Activated CD4-positive, CD25-positive, alpha-beta regulatory T cell treated with anti-CD3 and anti-CD28 coated beads, Interleukin-2, amount 50 U/mL, for 72 hours (primary cell): Measurements from ENCODE around the gene RNF187.

Source experiments
- DNase-seq: peaks from one replicate; pipeline ENCODE4 v3.0.0; 2021

The RNF187 gene

DNA sequence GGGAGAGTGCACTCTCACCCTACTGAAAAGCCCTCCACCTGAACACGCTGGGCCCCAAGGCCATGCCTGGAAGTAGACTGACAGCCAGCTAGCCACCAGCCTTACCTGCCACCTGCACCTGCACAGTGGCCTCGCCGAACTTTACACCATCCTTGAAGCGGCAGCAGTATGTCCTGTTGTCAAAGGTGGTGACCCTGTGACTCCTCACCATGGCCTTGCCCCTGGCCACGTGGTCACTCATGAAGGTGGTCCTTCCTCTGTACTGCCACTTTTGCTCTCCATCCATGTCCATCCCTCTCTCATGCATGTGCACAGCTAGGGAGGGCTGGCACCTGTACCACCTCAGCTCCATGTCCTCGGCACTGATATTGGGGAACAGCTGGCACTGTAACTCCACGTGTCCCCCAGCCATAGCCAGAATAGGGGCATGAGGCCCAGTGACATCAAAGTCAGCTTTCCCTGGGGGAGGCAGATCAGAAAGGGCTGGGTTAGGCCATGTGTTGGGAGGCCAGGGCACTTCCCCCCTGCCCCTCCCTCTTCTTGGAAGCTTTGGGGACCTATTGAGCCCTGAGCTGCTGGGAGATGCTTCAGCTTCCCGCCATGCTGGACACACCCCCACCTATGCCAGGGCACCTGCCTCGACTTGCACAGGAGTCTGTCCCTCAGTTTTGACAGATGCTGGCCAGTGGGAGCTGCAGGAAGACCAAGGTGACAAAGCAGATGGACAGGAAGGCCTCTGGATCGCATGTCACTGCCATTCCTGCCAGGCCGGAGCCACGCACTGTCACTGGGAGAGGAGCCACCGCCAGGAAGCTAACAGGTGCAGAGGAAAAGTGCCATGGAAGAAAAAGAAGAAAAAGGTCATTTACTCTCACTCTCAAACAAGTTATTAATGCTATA, 24.6 kb downstream of the RNF187 start:
- no peak for DNase-seq

DNA sequence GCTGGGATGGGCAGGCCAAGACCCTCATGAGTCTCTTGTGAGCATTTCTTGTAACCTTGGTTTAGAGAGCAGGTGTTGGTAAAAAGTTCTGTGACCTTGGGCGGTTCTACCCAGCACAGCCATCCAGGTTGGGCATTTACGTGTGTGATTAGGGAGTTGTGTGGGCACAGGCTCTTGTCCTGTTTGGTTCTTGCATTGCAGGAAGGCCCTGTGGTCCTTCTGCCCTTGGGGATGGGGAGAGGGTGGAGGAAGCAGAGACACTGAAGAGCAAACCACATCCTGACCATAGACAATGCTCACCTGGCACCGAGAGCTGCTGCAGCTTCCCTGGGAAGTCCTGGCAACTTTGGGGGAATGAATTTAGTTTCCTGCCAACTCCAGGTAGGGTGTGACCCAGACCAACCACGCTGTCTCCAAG, 25.6 kb downstream of the RNF187 start:
- no peak for DNase-seq

DNA sequence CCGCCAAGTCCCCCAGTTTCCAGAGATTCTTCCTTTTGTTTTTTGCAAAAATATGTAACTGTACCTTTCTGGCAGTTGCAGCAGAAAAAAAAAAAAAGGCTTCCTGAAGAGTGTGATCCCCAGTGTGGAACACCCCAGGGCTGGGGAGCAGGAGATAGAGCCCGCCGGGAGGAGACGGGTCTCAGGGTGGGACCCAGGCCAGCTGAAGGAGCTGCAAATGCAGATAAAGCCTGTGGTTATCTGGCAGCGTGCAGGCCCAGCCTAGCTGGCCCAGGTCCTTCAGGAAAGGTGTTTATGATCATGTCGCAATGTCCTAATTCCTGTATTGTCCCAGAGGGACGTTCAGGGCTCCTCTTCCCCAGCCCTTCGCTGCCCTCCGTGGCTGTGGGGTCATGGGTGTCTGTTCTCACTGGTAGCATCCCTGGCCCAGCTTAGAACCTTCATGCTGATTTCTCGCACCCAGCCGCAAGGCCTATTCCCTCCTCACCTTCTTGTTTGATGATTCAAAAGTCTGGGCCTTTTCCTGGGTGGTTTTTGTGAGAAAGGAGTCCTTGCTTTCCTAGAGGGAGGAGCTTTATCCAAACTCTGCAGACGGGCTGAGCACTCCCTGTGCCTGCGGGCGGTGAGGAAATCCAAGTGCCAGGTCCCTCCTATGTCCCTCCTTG, 26.2 kb downstream of the RNF187 start:
- DNase-seq = no peak

DNA sequence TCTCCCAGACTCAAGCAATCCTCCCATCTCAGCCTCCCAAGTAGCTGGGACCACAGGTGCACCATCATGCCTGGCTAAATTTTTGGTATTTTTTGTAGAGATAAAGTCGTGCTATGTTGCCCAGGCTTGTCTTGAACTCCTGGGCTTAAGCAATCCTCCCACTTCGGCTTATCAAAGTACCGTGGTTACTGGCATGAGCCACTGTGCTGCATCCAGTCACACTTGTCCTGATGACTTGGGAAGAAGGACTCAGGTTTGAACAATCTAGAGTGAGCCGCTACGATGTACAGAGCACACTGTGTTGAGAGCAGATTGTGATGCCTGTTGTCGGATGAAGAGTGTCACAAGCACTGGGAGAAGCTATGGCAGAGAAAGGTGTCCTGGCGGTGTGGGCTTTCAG, 27.2 kb downstream of the RNF187 start:
- no peak for DNase-seq

DNA sequence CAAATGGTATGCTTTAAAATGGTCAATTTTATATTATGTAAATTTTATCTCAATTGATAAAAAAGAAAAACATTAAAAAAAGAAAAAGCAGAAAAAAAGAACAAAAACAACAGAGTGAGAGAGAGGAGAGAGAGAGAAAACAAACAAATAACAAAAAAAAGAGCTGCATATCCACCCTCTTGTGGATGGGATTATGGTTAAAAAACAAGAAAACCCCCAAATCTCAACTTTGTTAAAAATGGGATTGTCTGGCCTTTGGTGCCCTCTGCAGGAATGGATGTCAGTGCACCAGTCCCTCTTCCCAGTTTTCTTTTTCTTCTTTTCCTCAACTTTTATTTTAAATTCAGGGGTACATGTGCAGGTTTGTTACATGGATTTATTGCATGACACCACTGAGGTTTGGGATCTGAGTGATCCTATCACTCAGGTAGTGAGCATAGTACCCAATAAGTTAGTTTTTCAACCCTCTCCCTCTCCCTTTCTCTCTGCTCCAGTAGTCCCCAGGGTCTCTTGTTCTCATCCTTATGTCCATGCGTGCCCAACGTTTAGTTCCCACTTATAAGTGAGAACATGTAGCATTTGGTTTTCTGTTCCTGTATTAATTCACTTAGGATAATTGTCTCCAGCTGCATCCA, 28.1 kb downstream of the RNF187 start:
- DNase-seq = no peak

DNA sequence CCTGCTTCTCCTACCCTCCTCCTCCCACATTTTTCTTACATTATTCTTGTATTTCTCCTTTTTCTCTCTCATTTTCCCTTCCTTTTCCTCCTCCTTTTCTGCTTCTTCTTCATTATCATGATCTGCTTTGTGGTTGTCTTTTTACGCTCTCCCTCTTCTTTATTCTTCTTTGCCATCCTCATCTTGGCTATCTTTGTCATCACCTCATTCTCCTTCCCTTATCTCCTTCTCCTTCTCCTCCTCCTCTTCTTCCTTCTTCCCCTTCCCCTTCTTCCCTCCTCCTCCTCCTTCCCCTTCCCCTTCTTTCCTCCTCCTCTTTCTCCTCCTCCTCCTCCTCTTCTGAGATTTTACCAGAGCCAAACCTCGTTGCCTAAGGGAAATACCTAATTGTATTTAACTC, 30.5 kb downstream of the RNF187 start:
- no peak for DNase-seq

DNA sequence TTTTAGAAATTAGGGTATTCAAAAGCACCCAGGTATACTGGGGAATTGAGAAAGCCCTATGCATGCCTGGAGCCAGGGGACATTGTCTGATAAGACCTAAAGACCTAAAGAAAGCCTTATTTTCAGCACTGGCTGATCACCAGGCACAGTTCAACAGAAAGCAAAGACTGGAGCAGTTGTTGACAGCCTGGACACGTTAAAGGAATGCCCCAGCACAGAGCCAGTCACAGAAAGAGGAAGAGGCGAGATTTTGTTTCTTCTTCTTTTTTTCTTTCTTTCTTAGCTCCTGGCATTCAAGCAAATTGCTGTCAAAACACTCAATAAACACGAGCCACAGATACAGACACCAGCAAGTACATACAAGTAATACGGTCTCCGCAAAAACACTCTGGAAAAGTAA, 40.4 kb downstream of the RNF187 start:
- DNase-seq = no peak

- no peak for DNase-seq
Observed at GRCh38 chr1:228528612-228529011, 41.4 kb downstream of the RNF187 start.

GRCh38 chr1:228530086-228530758, 43.0 kb downstream of the RNF187 start:
- no peak for DNase-seq

- DNase-seq = no peak
Observed at GRCh38 chr1:228530951-228531731, 44.0 kb downstream of the RNF187 start.

- no peak for DNase-seq
Observed at GRCh38 chr1:228538831-228539230, 51.6 kb downstream of the RNF187 start.

- DNase-seq = no peak
Observed at GRCh38 chr1:228540161-228540917, 53.2 kb downstream of the RNF187 start.

DNA sequence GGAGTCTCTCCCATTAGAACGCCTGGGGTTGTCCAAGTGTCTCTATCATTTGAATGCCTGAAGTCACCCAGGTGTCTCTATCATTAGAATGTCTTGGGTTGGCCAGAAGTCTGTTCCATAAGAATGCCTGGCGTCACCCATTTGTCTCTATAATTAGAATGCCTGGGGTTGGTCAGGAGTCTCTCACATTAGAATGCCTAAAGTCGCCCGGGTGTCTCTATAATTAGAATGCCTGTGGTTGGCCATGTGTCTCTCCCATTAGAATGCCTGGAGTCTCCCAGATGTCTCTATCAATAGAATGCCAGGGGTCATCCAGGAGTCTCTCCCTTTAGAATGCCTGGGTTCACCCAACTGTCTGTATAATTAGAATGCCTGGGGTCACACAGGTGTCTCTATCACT, 54.5 kb downstream of the RNF187 start:
- no peak for DNase-seq

- DNase-seq = no peak
Observed at GRCh38 chr1:228542376-228542775, 55.2 kb downstream of the RNF187 start.

- no peak for DNase-seq
Observed at GRCh38 chr1:228542981-228543380, 55.8 kb downstream of the RNF187 start.

- no peak for DNase-seq
Observed at GRCh38 chr1:228543396-228543795, 56.2 kb downstream of the RNF187 start.

DNA sequence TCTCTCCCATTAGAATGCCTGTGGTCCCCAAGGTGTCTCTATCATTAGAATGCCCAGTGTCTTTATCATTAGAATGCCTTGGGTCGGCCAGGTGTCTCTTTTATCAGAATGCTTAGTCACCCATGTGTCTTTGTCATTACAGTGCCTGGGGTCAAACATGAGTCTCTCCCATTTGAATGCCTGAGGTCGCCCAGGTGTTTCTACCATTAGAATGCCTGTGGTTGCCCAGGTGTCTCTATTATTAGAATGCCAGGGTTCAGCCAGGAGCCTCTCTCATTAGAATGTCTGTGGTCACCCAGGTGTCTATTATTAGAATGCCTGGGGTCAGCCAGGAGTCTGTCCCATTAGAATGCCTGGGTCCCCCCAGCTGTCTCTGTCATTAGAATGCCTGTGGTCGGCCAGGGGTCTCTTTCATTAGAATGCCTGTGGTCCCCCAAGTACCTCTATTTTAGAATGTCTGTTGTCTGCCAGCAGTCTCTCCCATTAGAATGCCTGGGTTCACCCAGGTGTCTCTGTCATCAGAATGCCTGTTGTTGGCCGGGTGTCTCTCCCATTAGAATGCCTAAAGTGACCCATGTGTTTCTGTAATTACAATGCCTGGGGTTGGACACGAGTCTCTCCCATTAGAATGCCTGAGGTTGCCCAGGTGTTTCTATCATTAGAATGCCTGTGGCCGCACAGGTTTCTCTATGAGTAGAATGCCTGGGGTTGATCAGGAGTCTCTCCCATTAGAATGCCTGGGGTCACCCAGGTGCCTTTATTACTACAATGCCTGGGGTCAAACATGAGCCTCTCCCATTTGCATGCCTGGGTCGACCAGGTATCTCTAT, 57.1 kb downstream of the RNF187 start:
- DNase-seq = no peak

- no peak for DNase-seq
Observed at GRCh38 chr1:228544921-228545591, 57.9 kb downstream of the RNF187 start.
